Pulmonary artery endothelial cell (primary cell): ENCODE results near the gene HTRA3. TPM values are rescaled to one million over a fixed set of nuclear protein-coding genes. Genes with fewer than 3 reads are reported as not detected.

Experiments used
- DNase-seq: peaks from one replicate; pipeline ENCODE4 v3.0.0-alpha.2; 2011; ENCODE audit warnings: low read depth, low spot score
- total RNA-seq: library from RNA; depleted of rRNA; stranded (reverse); fragments of >200 nt; gene quantifications from 2 replicates; pipeline ENCODE4 v1.2.3, GENCODE V29; 2014

The HTRA3 gene
- total RNA-seq, 1 donor from 2014 or later, result 3.3 TPM

DNA sequence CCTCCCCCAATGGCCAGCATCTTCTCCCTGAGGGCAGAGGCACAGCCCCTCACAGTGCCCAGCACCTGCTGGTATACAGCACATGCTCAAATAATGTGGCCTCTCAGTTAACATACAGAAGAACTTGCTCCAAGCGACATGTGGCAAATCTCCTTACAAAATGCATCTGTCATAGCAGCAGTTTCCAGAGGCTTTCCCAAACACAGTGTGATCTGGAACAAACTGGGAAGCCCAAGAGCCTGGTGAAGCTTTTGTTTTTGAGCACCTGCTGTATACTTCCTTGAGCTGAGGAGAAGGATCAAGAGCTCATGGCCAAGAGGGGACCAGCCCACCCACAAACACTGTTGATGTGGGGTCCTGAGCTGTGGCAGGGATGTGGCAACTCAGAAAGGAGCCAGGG, 34.8 kb upstream of the HTRA3 start:
- no peak for DNase-seq

DNA sequence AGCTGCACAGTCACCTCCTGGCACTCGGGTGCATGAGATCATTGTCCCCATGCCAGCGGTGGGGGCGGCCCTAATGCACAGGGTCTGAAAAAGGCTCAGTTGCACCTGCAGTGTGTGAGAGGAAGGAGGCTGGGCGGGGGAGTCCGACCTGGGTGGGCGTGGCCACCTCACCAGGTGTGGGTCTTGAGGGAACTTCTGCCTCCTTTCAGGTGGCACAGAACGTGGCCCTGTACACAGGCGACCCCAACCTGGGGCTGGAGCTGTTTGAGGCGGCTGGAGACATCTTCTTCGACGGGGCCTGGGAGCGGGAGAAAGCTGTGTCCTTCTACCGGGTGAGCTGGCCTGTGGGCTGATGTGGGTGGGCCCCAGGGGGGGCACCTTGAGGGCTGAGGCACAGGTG, 34.3 kb upstream of the HTRA3 start:
- DNase-seq, result no peak

DNA sequence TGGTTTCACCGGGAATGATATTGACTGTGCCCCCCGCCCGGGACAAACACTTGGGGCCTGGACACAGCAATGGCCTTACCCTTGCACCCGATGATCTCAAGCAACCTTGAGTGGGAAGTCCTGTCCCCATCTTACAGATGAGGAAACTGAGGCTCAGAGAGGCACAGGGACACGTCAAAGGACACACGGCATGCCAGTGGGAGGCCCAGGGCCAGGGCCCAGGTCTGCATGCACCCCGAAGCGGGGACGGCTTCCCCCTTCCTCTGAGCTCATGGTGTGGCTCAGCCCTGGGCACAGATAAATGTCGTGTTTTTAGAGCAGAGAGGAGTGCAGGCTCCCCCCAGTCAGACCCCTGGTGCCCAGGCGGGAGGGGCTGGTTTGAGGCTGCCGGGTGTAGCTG, 33.9 kb upstream of the HTRA3 start:
- DNase-seq, result no peak

DNA sequence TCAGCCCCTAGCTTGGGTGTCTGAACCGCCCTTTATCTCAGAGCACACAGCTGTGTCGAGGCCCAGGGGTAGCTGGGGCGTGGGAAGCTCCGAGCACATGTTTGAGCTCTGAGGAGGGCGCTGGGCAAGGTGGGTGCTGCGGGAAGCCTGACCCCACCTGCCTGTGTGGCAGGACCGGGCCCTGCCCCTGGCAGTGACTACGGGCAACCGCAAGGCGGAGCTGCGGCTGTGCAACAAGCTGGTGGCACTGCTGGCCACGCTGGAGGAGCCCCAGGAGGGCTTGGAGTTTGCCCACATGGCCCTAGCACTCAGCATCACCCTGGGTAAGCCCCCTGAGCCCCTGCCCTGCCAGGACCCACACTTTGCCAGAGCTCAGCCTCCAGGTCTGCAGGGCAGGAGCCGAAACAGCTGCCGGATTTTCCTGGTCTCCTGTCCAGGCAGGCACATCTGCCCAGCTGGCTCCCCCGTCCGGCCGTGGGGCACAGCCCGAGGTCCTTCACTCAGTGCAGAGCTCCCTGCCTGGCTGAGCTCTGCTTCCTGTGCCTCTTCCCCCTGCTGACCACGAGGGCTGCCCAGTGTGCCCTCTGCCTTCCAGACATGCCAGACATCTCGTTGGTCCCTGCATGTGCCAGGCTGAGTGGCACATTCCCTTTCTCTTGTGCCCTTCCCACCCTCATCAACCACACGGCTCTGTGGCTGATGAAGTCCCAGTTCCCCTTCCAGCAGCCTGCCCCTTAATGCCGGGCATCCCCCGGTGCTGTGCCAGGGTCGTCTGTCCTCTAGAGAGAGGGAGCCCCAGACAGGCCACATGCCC, 33.2 kb upstream of the HTRA3 start:
- DNase-seq, result no peak

DNA sequence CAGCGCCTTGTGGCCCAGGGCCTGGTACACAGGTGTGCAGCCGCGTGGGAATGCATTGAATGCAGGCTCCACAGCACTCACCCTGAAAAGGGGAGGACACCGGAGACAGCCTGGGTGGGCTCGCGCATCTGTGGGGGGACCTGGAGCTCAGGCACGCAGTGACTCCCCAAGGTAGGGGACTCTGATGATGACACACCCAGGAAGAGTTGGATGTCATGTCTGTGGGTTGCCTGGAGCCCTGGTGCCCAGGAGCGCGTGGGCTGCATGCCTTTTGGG, 32.7 kb upstream of the HTRA3 start:
- DNase-seq, result no peak

DNA sequence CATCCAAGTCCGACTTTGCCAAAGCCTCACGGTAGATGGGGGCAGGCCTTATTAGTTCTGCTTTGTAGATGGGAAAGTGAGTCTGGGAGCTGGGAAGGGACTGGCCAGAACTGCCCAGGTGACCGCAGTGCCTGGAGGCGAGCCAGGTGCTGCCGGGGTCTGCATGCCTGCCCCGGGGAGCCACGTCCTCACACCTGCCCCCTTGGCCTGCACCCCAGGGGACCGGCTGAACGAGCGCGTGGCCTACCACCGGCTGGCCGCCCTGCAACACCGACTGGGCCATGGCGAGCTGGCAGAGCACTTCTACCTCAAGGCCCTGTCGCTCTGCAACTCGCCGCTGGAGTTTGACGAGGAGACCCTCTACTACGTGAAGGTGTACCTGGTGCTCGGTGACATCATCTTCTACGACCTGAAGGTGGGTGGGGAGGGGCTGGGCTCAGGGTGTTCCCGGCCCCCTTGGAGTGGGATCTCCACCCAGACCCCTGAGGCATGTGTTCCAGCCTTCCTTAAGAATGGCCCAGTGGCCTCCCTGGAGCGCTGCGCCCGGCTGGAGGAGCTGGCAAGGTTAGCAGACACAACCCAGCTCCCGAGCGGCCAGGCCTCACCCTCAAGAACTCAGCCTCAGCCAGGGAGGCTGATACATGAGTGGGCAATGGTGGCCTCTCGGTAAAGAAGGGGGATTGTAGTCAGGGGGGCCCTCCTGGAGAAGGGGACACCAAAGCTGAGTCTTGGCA, 32.1 kb upstream of the HTRA3 start:
- DNase-seq, result no peak

DNA sequence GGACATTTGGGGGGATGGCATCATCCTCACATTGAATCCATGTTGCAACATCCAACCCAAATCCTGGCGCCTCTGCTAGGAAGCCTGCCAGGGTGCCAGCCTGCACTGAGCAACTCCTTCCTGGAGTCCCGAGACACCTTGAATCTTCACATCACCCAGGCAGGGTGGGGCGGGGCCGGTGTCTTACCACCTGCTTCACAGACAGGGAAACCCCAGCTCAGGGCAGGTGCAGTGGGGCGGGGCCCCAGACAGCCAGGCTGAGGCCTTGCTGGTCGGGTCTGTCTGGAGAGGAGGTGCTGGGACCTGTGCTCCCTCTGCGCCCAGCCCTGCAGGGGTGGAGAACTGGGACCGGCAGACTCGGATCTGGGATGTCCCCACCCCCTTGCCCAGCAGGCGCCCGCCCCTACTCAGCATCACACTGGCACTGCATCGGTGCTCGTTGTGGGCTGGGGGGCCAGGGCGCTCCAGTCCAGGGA, 31.5 kb upstream of the HTRA3 start:
- no peak for DNase-seq

DNA sequence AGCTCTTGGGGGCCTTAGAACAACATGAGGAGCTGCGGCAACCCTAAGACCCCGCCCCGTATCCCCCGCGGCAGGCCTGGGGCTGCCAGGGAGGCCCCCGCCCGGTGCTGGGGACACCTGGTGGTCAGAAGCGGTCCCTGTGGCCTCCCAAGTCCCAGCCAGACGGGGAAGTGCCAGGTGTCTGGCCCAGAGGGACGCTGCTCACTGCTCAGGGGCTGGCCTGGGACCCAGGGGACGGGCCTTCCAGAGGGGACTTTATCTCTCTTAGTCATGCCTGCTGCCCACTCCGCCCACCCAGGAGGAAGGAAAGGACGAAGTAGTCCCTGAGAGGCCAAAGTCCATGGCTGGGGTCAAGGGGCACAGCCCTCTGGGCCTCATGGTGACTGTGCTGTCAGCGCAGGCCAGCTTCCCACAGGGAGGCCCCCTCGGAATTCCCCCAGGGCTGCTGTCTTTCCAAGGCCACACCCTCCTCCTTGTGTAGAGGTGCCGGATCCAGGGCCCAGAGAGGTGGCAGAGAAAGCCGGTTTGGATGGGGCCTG, 31.0 kb upstream of the HTRA3 start:
- no peak for DNase-seq

DNA sequence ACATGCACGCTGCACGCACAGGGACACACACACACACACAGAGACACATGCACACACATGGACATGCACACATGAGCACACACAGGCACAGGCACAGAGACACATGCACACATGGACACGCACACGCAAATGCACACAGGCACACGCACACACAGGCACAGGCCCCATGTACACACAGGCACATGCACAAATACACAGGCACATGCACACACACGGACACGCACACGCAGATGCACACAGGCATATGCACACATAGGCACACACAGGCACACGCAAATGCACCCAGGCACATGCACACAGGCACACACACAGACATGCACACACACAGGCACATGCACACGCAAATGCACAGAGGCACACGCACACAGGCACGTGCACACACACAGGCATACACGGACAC, 30.3 kb upstream of the HTRA3 start:
- DNase-seq, result no peak

DNA sequence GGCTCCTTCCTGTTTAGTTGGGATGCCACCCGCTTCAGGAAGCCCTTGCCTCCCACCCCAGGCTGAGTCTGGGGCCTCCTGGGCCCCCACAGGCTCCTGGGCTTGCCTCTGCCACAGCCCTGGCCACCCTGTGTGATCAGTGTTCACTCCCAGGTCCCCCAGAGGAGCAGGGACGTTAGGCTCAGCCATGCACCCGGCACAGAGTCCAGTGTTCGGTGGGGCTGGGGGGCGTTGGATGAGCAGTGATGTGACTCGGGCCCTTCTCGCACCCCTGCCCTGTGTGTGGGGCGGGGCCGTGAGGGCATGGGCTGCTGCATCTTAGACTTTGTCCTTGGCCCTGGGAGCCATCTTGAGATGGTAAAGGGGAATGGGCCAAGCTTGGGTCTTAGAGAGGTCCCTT, 29.9 kb upstream of the HTRA3 start:
- DNase-seq, result no peak

DNA sequence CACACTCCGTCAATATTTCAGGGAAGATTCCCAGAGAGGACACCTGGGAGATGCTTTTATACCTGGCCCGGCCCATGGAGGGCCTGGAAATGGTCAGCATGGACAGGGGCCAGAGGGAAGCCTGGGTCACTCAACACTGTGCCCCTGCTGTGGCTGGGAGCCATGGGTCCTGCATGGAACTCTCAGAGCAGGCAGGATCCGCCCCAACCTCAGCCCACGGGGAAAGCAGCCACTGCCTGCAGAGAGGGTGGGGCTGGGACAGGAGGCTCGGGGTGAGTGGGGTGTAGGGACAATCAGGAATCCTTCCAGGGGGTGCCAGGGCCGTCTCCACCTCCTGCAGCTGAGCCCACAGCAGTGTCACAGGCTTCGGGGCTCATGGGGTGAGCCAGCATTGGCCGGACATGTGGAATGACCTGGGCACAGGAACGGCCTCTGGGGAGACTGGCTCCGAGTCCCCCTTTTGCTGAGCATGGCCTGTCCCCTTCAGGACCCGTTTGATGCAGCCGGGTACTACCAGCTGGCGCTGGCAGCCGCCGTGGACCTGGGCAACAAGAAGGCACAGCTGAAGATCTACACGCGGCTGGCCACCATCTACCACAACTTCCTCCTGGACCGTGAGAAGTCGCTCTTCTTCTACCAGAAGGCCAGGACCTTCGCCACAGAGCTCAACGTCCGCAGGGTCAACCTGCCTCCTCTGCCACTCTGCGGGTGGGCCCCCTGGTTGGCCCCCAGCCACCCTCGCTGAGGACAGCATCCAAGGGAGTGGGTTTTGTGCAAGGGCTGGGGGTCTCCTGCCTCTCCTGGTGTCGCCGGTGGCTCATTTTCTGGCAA, 29.1 kb upstream of the HTRA3 start:
- no peak for DNase-seq

DNA sequence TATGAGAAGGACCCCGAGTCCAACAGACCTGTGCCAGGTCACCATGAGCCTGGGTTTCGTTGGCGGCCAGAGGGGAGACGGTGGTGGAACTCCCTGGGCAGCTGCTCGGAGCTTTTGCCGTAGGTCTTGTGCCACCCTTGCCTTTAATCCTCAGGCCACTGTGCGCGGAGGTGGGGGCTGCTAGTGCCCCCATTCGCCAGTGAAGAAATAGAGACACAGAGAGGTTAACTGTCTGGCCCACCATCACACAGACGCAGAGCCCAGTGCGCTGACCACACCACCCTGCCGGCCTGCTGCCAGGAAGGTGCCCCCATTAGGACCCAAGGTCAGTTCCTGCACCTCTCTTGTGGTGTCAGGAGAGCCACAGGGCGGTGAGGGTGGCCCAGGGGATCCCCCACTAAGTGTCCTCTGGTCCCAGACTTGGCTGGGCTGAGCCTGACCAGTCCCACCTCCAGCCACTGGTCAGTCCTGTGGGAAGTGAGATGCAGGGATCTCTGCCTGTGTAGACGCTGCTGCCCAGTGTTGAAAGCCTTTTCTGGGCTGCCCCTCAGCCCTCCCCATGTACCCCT, 28.3 kb upstream of the HTRA3 start:
- no peak for DNase-seq

DNA sequence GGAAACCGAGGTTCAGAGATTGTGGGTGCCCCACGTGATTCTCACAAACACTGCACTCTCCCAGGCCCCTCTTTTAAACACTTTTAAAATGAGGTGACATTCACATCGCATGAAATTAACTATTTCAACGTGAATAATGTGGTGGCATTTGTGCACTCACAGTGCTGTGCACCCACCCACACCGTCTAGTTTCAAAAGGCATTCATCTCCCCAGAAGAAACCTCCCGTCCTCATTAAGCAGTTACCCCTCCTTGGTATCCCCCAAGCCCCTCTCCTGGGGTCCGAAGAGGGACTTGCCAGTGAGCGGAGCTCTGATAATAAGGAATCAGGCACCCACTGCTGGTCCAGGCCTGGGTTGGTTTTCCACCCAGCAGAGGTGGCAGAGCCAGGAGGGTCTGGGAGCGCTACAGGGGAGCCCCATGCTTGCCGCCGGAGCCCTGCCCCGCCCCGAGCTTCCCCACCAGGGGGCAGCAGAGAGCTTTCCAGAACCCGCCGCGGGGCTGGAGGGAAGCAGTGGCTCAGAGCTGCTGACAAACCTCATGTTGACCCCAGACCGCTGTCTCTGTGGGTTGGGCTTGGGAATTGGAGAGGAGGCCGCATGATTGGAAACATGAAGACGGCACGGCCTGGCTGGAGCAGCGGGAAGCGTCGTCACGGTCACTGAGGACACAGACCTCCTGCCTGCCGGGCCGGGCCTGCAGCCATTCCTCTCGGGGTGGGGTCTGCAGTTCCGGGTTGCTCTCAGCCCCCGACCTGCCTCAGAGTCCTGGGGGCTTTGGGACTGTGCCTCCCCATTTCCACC, 27.5 kb upstream of the HTRA3 start:
- DNase-seq, result peak; percentile 35

DNA sequence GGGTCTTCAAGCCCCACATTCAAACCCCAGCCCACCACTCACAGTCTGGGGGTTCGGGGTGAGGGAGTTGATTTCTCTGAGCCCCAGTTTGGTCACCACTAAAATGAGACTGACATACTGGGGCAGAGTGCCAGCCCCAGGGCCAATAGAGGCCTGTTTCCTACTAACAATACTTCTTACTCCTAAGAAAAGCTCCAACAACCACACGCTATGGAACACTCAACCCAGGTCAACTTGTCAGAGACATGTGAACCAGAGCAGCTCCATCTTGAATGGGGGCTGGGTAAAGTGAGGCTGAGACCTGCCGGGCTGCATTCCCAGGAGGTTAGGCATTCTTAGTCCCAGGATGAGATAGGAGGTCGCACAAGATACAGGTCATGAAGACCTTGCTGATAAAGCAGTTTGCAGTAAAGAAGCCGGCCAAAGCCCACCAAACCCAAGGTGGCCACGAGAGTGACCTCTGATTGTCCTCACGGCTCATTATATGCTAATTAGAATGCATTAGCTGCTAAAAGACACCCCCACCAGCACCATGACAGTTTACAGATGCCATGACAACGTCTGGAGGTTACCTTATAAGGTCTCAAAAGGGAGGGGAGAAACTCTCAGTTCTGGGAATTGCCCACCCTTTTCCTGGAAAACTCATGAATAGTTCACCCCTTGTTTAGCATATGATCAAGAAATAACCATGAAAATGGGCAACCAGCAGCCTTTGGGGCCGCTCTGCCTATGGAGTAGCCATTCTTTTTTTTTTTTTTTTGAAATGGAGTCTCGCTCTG, 26.6 kb upstream of the HTRA3 start:
- no peak for DNase-seq

DNA sequence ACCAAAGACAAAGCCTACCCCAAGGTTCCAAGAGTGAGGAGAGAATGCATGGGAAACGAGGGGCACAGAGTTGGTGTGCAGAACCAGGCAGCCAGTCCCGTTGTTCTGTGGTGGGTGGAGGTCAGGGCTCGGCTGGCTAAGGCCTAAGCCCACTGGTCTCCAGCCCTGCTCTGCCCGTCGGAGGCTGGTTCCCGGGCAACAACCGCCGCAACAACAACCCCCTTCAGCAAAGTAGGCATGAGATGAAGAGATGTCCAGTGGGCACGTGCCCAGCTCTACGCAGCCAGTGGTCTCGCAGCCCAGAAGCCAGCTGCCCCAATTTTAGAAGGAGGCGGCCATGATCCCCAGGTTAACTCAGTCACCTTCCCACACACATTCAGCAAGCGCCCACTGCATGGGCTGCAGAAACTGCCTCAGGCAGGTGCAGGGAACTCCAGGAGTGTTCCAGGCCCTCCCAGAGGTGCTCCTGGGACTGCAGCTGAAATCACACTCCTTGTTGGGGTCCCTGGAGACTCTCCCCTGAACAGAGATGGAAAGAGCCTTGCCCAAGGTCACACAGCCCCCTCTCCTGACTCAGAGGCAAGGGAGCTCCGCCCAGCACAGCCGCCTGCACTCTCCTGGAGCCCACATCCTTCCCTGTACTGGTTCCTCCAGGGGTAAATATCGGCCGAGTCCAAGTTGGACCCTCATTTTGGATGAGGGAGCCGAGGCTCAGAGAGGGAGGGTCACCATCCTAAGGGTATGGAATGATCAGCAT, 25.4 kb upstream of the HTRA3 start:
- DNase-seq, result no peak

DNA sequence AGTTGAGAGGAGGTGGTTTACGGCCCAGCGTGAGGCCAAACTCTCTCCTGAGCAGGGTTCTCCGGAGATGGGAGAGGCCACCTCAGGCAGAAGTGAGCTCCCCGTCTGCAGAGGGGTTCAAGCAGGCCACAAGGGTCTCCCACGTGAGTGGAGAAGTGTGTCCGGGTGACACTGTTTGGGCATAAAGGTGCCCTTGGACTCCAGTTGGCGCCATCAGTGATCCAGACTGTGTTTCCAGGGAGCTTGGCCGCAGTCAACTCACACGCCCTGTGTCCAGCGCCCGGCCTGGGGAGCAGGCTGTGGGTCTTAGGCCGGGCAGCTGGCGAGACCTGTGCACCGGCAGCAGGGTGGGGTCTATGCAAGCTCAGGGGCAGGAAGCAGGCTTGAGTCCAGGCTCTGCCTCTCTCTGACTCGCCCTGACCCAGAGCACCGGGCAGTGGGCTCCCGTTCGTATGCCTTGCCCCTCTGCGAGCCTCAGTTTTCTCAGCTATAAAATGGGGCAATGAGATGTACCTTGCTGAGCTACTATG, 24.6 kb upstream of the HTRA3 start:
- DNase-seq, result no peak

DNA sequence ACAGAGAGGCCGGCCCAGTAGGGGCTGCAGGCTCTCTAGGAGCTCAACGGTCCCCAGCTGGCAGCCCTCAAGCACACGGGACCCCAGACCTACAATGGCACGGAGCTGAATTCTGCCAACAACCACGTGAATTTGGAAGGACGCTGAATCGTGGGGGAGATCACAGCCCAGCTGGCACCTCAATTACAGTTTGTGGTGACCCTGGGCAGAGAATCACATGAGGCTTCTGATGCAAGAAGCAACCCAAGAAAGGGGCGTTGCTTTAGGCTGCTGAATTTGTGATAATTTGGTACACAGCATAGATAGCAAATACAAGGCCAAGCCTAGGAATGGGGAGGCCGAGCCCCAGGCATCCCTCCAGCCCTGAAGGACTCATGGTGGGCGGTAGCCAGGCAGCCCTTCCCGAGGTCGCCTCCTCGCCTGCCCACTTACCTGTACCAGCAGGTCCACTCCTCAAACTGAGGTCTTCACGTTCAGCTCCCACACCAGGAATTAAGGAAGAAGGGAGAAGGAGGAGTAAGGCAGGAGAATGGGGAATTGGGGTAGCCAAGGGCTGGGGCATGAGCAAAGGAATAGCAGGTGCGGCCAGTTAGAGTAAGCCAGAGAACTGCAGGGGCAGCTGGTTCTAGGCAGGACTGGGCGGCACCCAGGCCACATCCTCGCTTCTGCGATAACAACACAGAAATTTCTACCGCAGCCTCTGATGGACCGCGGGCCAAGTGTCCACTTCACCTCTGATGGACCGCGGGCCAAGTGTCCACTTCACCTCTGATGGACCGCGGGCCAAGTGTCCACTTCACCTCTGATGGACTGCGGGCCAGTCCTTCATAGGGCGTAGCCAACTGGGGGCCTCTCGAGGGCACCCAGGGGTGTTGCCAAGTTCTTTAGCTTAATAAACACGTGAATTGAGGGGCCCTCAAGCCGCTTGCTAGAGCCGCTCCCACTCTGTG, 23.4 kb upstream of the HTRA3 start:
- no peak for DNase-seq
